Measurements from ENCODE around the gene RNU6-7. TPM values are rescaled to one million over a fixed set of nuclear protein-coding genes. Genes with fewer than 3 reads are reported as not detected.

RNU6-7 gene
- total RNA-seq, 1 donor from 2014 or later = not detected

DNA sequence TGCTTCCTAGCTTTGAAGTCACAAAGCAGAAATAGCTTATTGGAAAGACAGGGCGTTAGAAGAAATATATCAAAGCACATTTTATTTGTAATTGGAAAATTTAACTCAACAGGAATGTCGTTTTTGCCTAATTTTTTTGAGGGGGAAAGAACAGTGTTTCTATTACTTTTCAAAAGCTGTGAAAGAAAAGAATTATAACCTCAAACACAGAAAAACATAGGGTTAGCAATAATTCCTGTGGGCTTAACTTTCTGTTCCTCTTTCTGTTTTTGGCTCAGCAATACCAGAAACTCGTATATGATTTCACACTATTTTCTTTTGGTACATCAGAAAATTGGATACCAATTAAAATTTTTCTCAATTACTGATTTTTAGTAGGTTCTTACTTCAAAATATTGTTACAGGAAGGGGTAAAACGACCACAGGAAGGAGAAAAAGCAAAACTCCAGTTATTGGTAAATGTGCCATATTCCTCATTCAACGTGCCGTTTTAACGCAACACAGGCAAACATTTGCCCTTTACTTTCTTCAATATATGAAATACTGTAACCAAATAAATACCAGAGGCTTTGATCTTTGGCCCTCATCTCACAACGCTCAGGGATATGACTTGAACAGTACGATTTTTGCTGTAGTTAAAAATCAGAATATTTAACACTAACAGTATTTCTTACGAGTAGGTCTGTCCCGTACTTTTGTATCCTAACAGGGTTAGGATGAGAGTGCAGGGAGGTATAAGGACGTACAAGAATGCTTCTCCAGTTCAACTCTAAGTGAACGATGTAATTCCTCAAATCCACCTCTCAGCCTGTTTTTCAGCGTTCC, 1.3 kb upstream of the RNU6-7 start:
- H3K9me3 Mint-ChIP-seq = no peaks in the 10 kb centered on the region
- peak overlapping the region; percentile 100 for H3K27ac Mint-ChIP-seq
- POLR2A ChIA-PET = interaction anchor here (2.5 to 3.0 kb wide), 2 partner anchors 123 to 124 kb away, joined by 48 to 53 read pairs; partner anchors contain the start of gene ARHGAP5
- CTCF ChIA-PET = no interaction called here
- no peak for DNase-seq
- no peak for ATAC-seq (ENCODE audit: low read depth)
- peak overlapping the region; percentile 87 for H3K4me3 Mint-ChIP-seq
- H3K36me3 Mint-ChIP-seq (ENCODE audit: low read depth) = peaks cover 10% of the 10 kb centered on the region
- TF ChIP-seq, protein P1, sequence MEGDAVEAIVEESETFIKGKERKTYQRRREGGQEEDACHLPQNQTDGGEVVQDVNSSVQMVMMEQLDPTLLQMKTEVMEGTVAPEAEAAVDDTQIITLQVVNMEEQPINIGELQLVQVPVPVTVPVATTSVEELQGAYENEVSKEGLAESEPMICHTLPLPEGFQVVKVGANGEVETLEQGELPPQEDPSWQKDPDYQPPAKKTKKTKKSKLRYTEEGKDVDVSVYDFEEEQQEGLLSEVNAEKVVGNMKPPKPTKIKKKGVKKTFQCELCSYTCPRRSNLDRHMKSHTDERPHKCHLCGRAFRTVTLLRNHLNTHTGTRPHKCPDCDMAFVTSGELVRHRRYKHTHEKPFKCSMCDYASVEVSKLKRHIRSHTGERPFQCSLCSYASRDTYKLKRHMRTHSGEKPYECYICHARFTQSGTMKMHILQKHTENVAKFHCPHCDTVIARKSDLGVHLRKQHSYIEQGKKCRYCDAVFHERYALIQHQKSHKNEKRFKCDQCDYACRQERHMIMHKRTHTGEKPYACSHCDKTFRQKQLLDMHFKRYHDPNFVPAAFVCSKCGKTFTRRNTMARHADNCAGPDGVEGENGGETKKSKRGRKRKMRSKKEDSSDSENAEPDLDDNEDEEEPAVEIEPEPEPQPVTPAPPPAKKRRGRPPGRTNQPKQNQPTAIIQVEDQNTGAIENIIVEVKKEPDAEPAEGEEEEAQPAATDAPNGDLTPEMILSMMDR (IDR thresholded peaks at IDR 0.05) = no peak
- H3K4me1 Mint-ChIP-seq = peaks cover 43% of the 10 kb centered on the region
- H3K27me3 Mint-ChIP-seq = no peaks in the 10 kb centered on the region
- intact Hi-C loops (cut with micrococcal nuclease) = loop anchor here (2.0 to 10.0 kb wide), 5 partner anchors 14 to 1642 kb away; partner anchors contain the start of genes AP4S1, COCH, G2E3 and STRN3

- peak overlapping the region; percentile 100 for H3K27ac Mint-ChIP-seq
- peaks cover 46% of the 10 kb centered on the region for H3K4me1 Mint-ChIP-seq
- peak; percentile 87 for DNase-seq
- H3K27me3 Mint-ChIP-seq = no peaks in the 10 kb centered on the region
- intact Hi-C loops (cut with micrococcal nuclease) = loop anchor here (2.0 to 10.0 kb wide), 5 partner anchors 15 to 1643 kb away; partner anchors contain the start of genes AP4S1, COCH, G2E3 and STRN3
- ChIA-PET CTCF (no interaction called here), POLR2A (interaction anchor here (1.1 to 3.0 kb wide), 2 partner anchors 125 to 781 kb away, joined by 3 to 53 read pairs; partner anchors contain the start of genes ARHGAP5 and HEATR5A)
- peaks cover 10% of the 10 kb centered on the region for H3K36me3 Mint-ChIP-seq (ENCODE audit: low read depth)
- H3K9me3 Mint-ChIP-seq = no peaks in the 10 kb centered on the region
- peak; percentile 67 for ATAC-seq (ENCODE audit: low read depth)
- TF ChIP-seq, protein P1 (IDR thresholded peaks at IDR 0.05) = no peak
- H3K4me3 Mint-ChIP-seq = peak overlapping the region; percentile 87
Measured at GRCh38 chr14:32201193-32201815, 541 bp upstream of the RNU6-7 start.

DNA sequence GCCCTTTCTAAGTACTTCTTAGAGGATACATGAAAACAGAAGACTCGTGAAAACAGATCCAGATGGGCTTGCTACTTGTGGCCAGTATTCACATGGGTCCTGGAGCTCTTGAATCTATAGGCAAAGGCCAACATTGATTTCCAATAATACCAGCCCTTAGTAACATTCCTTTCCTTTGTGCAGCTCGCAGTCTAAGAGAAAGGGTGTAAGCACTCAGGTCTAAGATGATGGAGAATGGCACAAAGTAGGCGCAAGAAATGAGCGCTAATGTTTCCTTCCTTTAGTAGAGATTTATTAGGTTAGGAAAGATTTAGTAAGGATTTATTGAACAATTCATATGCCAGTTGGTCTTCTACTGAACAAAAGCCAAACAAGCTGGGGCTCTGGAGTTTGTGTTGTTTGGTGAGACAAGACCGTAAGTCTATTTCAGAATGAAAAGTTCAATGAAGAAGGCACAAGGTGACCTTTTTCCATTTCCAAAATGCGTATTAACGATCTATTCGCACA, 699 bp downstream of the RNU6-7 start:
- POLR2A ChIA-PET = interaction anchor here (1.1 to 3.0 kb wide), 5 partner anchors 122 to 1176 kb away, joined by 3 to 53 read pairs (median 4); partner anchors contain the start of genes ARHGAP5, DTD2, HEATR5A and STRN3
- Mint-ChIP-seq H3K4me1 (peaks cover 51% of the 10 kb centered on the region), H3K27ac (peak overlapping the region; percentile 100), H3K36me3 (ENCODE audit: low read depth) (peaks cover 10% of the 10 kb centered on the region), H3K9me3 (no peaks in the 10 kb centered on the region), H3K27me3 (no peaks in the 10 kb centered on the region), H3K4me3 (peak overlapping the region; percentile 87)
- DNase-seq (no peak), ATAC-seq (ENCODE audit: low read depth) (no peak)
- CTCF ChIA-PET = interaction anchor here (0.8 kb wide), 1 partner anchor 49 kb away, joined by 3 read pairs; no protein-coding TSS in a partner anchor
- TF ChIP-seq, protein P1 (IDR thresholded peaks at IDR 0.05) = no peak
- intact Hi-C loops (cut with micrococcal nuclease) = loop anchor here (2.0 to 10.0 kb wide), 4 partner anchors 50 to 1328 kb away; partner anchors contain the start of genes AP4S1, COCH and STRN3

- TF ChIP-seq, protein P1 (IDR thresholded peaks at IDR 0.05) = no peak
- Mint-ChIP-seq H3K4me3 (peak within 1 kb of the TSS; percentile 87), H3K4me1 (peaks cover 51% of the 10 kb centered on the region), H3K27ac (peak within 1 kb of the TSS; percentile 100), H3K27me3 (no peaks in the 10 kb centered on the region), H3K9me3 (no peaks in the 10 kb centered on the region), H3K36me3 (ENCODE audit: low read depth) (peaks cover 10% of the 10 kb centered on the region)
- POLR2A ChIA-PET = interaction anchor here (0.6 to 3.0 kb wide), 11 partner anchors 16 to 1177 kb away, joined by 3 to 53 read pairs (median 3); partner anchors contain the start of genes ARHGAP5, DTD2, HEATR5A and NUBPL
- intact Hi-C loops (cut with micrococcal nuclease) = loop anchor here (1.0 to 10.0 kb wide), 10 partner anchors 50 to 1328 kb away; partner anchors contain the start of genes AP4S1, ARHGAP5, COCH and DTD2
- DNase-seq (peak; percentile 84), ATAC-seq (ENCODE audit: low read depth) (peak; percentile 78)
- CTCF ChIA-PET = interaction anchor here (0.8 to 1.0 kb wide), 3 partner anchors 48 to 129 kb away, joined by 3 to 4 read pairs (median 4); partner anchors contain the start of gene ARHGAP5
Measured at GRCh38 chr14:32202998-32203882, 1.4 kb downstream of the RNU6-7 start, which contains the start of gene RNU6-8. TSS of gene RNU6-8 (minus strand) at chr14:32203269.
